ENCODE data around the gene NHERF1. TPM values are rescaled to one million over a fixed set of nuclear protein-coding genes. Genes with fewer than 3 reads are reported as not detected.

NHERF1 gene
- total and polyA plus RNA-seq, 2 of the 13 experiments (the other 11 are each of a cell fraction or from before 2014, with no cell fraction given), result 169 to 269 TPM

GRCh38 chr17:74770498-74771318 is 22.3 kb downstream of the NHERF1 start (continued):
- TF ChIP-seq, protein P1, sequence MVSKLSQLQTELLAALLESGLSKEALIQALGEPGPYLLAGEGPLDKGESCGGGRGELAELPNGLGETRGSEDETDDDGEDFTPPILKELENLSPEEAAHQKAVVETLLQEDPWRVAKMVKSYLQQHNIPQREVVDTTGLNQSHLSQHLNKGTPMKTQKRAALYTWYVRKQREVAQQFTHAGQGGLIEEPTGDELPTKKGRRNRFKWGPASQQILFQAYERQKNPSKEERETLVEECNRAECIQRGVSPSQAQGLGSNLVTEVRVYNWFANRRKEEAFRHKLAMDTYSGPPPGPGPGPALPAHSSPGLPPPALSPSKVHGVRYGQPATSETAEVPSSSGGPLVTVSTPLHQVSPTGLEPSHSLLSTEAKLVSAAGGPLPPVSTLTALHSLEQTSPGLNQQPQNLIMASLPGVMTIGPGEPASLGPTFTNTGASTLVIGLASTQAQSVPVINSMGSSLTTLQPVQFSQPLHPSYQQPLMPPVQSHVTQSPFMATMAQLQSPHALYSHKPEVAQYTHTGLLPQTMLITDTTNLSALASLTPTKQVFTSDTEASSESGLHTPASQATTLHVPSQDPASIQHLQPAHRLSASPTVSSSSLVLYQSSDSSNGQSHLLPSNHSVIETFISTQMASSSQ (IDR thresholded peaks at IDR 0.05; ENCODE audit: low read depth), result no peak
- TF ChIP-seq, protein P1 (CRISPR knock-in tag; IDR thresholded peaks at IDR 0.05; ENCODE audit: borderline replicate concordance), result no peak
- no peak for TF ChIP-seq TCF7 (IDR thresholded peaks at IDR 0.05; ENCODE audit: low read depth)
- TF ChIP-seq RNF2 (conservative IDR thresholded peaks at IDR 0.05; ENCODE audit: low read depth), result no peak
- peak; percentile 83; the same call in 1 of the 2 replicates for TF ChIP-seq ZNF619 (CRISPR knock-in tag; IDR thresholded peaks at IDR 0.05)
- no peak for TF ChIP-seq HMGA1 (CRISPR knock-in tag; conservative IDR thresholded peaks at IDR 0.05)
- TF ChIP-seq SNAPC4 (CRISPR knock-in tag; IDR thresholded peaks at IDR 0.05), result peak; percentile 44; the same call in 1 of the 2 replicates
- peak; percentile 18; the same call in 1 of the 2 replicates for TF ChIP-seq ISL2 (CRISPR knock-in tag; IDR thresholded peaks at IDR 0.05)
- peak; percentile 47; the same call in 1 of the 2 replicates for TF ChIP-seq CCDC6 (CRISPR knock-in tag; IDR thresholded peaks at IDR 0.05)
- peak; percentile 47; the same call in 1 of the 2 replicates for TF ChIP-seq TOE1 (CRISPR knock-in tag; IDR thresholded peaks at IDR 0.05)
- TF ChIP-seq NR3C1 (CRISPR knock-in tag; IDR thresholded peaks at IDR 0.05), result no peak
- TF ChIP-seq TGIF2 (CRISPR knock-in tag; IDR thresholded peaks at IDR 0.05), result peak; percentile 84
- TF ChIP-seq ZNF770 (CRISPR knock-in tag; IDR thresholded peaks at IDR 0.05), result no peak
- TF ChIP-seq SIN3B (IDR thresholded peaks at IDR 0.05; ENCODE audit: low read length), result no peak
- TF ChIP-seq SP140L (CRISPR knock-in tag; IDR thresholded peaks at IDR 0.05; ENCODE audit: borderline replicate concordance), result peak; percentile 88; the same call in 1 of the 2 replicates
- no peak for TF ChIP-seq THYN1 (CRISPR knock-in tag; IDR thresholded peaks at IDR 0.05; ENCODE audit: borderline replicate concordance, low read depth)
- TF ChIP-seq, protein P2, sequence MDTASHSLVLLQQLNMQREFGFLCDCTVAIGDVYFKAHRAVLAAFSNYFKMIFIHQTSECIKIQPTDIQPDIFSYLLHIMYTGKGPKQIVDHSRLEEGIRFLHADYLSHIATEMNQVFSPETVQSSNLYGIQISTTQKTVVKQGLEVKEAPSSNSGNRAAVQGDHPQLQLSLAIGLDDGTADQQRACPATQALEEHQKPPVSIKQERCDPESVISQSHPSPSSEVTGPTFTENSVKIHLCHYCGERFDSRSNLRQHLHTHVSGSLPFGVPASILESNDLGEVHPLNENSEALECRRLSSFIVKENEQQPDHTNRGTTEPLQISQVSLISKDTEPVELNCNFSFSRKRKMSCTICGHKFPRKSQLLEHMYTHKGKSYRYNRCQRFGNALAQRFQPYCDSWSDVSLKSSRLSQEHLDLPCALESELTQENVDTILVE (CRISPR knock-in tag; IDR thresholded peaks at IDR 0.05), result peak; percentile 80; the same call in 1 of the 2 replicates
